HFF-Myc (cell line): ENCODE measurements around the gene ERCC8.

Experiments used
- DNase-seq: peaks from one replicate; pipeline ENCODE4 v3.0.0-alpha.2; 2011; ENCODE audit warnings: low read depth; ENCODE audit errors: extremely low read depth
- H3K4me3 ChIP-seq: replicated peaks from 2 replicates; pipeline ENCODE4 v1.5.1; 2011; ENCODE audit warnings: low read depth, mild to moderate bottlenecking, control low read depth, low read length
- TF ChIP-seq, protein P1 (sequence below): IDR thresholded peaks from 2 replicates; pipeline ENCODE4 v1.5.1; 2012; ENCODE audit warnings: mild to moderate bottlenecking, low read depth, low read length, control low read depth; ENCODE audit errors: missing control alignments

ERCC8 gene

DNA sequence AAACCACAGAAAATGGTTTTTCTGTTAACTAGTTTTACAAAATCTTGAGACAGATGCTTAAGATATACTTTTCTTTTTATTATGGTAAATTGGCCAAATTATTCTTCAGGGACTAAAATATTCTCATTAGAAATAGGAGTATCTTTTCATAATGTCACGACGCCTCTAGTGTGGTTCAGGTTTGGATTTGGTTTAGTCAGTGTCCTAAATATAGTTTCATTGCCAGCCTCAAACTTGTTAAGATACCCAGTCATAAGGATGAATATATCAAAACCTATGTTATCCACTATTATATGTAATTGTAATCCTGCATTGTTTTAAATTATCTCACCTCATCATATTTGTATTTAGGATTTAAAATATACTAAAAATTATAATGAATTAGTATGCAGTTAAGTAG, 13.8 kb upstream of the ERCC8 start:
- DNase-seq, result no peak
- TF ChIP-seq, protein P1, sequence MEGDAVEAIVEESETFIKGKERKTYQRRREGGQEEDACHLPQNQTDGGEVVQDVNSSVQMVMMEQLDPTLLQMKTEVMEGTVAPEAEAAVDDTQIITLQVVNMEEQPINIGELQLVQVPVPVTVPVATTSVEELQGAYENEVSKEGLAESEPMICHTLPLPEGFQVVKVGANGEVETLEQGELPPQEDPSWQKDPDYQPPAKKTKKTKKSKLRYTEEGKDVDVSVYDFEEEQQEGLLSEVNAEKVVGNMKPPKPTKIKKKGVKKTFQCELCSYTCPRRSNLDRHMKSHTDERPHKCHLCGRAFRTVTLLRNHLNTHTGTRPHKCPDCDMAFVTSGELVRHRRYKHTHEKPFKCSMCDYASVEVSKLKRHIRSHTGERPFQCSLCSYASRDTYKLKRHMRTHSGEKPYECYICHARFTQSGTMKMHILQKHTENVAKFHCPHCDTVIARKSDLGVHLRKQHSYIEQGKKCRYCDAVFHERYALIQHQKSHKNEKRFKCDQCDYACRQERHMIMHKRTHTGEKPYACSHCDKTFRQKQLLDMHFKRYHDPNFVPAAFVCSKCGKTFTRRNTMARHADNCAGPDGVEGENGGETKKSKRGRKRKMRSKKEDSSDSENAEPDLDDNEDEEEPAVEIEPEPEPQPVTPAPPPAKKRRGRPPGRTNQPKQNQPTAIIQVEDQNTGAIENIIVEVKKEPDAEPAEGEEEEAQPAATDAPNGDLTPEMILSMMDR, result no peak
- H3K4me3 ChIP-seq, result no peak overlapping the region

DNA sequence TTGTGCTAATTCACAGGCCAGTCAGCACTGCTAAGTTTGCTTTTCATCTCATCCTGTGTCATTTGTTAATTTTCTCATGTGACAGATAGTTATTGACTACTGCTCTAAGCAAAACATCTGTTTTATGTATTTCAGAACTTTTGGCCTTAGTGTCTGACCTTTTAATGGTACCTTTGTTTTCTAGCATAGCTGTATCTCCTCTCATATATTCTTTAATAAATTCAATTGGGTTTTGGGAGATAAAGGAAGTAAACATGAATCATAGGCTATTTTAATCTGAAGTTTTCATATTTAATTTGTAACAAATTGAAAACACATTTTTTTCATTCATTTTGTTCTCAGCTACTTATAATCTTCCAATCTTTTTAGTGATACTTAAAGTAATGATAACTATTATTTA, 13.2 kb upstream of the ERCC8 start:
- TF ChIP-seq, protein P1, result no peak
- no peak for DNase-seq
- no peak overlapping the region for H3K4me3 ChIP-seq

DNA sequence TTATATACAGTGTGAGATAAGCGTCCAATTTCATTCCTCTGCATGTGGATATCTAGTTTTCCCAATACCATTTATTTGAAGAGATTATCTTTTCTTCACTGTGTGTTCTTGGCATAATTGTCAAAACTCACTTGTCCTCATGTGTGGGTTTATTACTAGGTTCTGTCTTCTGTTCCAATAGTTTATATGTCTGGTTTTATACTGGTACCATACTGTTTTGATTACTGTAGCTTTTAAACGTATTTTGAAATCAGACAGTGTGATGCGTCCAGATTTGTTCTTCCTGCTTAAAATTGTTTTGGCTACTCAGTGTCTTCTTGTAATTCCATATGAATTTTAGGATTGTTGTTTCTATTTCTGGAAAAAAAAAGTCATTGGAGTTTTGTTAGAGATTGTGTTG, 10.4 kb upstream of the ERCC8 start:
- DNase-seq, result no peak
- no peak overlapping the region for H3K4me3 ChIP-seq
- TF ChIP-seq, protein P1, result no peak

DNA sequence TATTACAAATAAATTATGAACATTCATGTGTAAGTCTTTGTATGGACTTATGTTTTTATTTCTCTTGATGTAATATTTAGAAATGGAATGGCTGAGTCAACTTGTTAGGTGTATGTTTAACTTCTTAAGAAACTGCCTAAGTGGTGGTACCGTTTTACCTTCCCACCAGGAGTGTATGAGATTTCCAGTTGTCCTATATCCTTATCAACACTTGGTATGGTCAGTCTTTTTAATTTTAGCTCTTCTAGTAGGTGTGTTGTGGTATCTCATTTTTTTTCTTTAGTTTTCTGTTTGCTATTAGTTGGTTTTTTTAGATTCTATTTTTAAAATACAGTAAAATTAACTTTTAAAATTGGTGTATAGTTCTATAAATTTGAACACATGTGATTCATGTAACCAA, 3.9 kb upstream of the ERCC8 start:
- TF ChIP-seq, protein P1, result no peak
- DNase-seq, result no peak
- H3K4me3 ChIP-seq, result no peak overlapping the region

DNA sequence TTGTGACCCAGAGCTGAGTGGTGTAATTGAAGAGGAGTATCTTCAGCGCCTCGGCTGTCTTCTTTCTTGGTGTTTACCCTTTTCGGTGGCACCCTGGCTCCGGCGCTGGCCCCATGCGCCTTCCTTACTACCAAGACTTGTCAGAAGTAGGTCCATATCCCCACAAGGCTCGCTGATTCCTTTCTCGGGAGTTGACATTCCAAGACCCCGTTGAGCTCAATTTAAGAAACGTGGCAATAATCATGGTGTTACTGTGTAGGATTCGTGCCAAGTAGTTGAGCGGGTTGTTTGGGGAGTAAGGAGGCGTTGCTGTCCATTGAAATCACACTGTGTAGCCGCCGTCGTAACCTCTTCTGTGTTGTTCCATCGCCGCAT, 930 bp upstream of the ERCC8 start:
- TF ChIP-seq, protein P1, result no peak
- H3K4me3 ChIP-seq, result peak overlapping the region; percentile 74
- DNase-seq, result no peak

DNA sequence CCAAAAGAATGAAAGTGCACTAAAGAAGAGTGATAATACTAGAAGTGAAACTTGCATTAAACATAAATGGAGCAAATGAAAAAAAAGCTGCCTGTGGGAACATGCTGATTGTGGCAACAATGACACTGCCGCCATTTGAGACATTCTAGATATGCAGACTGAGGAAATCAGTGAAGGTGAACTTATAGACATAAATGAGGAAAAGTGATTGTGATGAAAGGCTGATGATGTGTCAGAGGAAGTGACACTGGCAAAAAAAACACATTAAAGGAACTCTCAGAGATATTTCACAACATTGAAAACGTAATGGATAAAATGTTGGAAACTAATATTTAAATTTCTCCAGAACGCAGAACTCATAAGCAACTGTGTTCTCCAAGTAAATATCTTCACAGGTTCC, 1.2 kb downstream of the ERCC8 start:
- TF ChIP-seq, protein P1, result no peak
- peak overlapping the region; percentile 74 for H3K4me3 ChIP-seq

DNA sequence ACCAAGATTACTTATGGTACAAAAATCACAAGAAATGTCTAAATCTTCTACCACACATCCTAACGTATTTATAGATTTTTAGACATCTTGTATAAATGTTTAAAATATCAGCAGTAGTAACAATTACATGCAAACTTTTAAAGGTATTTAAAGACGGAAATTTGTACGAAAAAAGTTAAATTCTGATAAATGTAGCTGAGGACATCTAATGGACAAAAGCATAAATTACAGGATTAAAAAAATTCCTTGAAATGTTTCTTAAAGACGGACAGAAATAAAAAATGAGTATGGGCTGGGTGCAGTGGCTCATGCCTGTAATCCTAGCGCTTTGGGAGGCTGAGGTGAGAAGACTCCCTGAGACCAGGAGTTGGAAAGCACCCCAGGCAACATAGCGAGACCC, 15.8 kb downstream of the ERCC8 start:
- H3K4me3 ChIP-seq, result no peak overlapping the region
- no peak for DNase-seq
- TF ChIP-seq, protein P1, result peak; percentile 3

More for the DNA sequence above, 1.2 kb downstream of the ERCC8 start:
- no peak for DNase-seq
